K562 treated with DMSO at 1 percent for 4 hours (cell line): ENCODE data around the gene MSMB. TPM values are rescaled to one million over a fixed set of nuclear protein-coding genes. Genes with fewer than 3 reads are reported as not detected.

Source experiments
- total RNA-seq: library from RNA; unstranded; fragments of 300-600 nt; gene quantifications from 2 replicates; pipeline ENCODE4 v1.2.3, GENCODE V29; 2022; ENCODE audit not compliant: insufficient read depth

The MSMB gene
- total RNA-seq, result not detected in 2 replicates

GRCh38 chr10:46046261-46046660 is at the start of gene MSMB:
Gene MSMB, minus strand, starts transcription at chr10:46046269. Its CDS starts 32 bp downstream, at chr10:46046237.

GRCh38 chr10:46030091-46030937 is 15.8 kb downstream of the MSMB start, which contains the start of gene NCOA4:
Gene NCOA4, minus strand, starts transcription at chr10:46030623. Its CDS starts 13,943 bp downstream, at chr10:46016680.

Other genes starting within 250 kb of the MSMB start
- 7.6 and 20.0 TPM in 2 replicates for gene AGAP4, start 198.8 kb downstream of the MSMB start, total RNA-seq
- gene TIMM23, start 73.8 kb downstream of the MSMB start, total RNA-seq, result 78.0 and 88.3 TPM in 2 replicates
- 137 and 141 TPM in 2 replicates for gene NCOA4, start 15.6 kb downstream of the MSMB start, total RNA-seq
- gene ANTXRL, start 240.7 kb upstream of the MSMB start, total RNA-seq, result not detected in 2 replicates